ENCODE measurements around the gene UGT1A7.
A peak's percentile ranks its signal among the peaks of the same experiment; 100 is the strongest.
"Not testable (repeated sequence)": the region's sequence is repeated elsewhere in the genome, so short reads cannot be mapped to it uniquely, and the experiment has no call there.

The UGT1A7 gene

DNA sequence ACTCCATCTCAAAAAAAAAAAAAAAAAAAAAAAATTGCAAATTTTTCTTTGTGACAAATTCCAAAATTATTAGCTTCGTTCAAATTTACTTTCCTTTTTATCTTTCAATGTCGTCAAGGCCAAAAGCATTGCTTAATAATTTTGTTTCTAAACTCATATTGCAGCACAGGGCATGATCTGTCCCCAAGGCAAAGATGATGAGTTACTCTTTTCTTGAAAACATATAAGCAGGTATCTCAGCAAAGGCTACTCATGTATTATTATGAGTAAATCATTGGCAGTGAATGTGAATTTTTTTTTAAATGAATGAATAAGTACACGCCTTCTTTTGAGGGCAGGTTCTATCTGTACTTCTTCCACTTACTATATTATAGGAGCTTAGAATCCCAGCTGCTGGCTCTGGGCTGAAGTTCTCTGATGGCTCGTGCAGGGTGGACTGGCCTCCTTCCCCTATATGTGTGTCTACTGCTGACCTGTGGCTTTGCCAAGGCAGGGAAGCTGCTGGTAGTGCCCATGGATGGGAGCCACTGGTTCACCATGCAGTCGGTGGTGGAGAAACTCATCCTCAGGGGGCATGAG lies at the start of gene UGT1A7:
Gene UGT1A7 (plus strand): TSS at position 381 of the 579 bp plus-strand sequence. CDS start 37 bp downstream, at position 418.
- DNase-seq, result no peak
- in situ Hi-C loops (cut with MboI; ENCODE audit: low pct_unique_long_range_greater_than_20kb, low sequenced_read_pairs), result no loop called here

DNA sequence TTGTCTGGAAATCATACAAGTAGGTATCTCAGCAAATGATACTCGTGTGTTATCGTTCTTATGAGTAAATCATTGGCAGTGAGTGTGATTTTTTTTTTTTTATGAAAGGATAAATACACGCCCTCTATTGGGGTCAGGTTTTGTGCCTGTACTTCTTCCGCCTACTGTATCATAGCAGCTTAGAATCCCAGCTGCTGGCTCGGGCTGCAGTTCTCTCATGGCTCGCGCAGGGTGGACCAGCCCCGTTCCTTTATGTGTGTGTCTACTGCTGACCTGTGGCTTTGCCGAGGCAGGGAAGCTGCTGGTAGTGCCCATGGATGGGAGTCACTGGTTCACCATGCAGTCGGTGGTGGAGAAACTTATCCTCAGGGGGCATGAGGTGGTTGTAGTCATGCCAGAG lies 45.4 kb upstream of the UGT1A7 start, which contains the start of gene UGT1A10:
Gene UGT1A10 (plus strand): TSS at position 143 of the 400 bp plus-strand sequence. CDS start 75 bp downstream, at position 218.
- in situ Hi-C loops (cut with MboI; ENCODE audit: low pct_unique_long_range_greater_than_20kb, low sequenced_read_pairs); DNase-seq: not testable (repeated sequence)

DNA sequence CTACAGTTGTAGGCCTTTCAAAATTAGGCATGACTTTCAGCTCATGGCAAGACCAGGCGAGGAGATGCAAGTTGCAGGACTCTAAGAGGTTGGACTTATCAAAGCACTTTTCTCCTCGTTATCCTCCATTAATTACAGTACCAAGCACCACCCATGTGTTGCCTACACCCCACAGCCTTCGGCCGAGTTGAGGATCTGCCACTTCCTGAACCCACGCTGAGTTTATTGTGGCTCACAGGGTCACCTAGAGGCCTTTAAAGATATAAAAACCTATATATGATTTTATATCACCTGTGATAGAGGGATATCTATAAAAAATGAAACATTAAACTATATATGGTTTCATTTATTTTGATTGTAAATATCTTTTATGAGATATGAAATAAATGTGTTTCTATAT lies 42.9 kb upstream of the UGT1A7 start:
- in situ Hi-C loops (cut with MboI; ENCODE audit: low pct_unique_long_range_greater_than_20kb, low sequenced_read_pairs), result no loop called here
- no peak for DNase-seq

DNA sequence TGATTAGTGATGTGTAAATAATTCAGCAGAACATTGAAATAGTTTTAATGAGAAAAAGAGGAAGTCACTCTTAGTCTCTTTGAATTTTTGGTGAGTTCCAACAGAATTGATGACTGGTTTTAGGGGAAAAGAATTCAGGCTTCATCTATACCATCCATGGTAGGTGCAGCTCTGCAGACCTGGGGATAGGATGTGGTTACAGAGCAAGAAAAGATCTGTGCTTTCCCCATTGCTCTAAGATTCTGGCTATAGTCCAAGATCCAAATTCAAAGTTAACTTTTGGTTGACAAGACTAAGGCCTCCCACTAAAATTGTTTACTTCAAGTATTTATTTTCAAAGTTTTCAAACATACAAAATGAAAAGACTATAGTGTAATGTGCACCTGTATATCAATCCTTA lies 41.8 kb upstream of the UGT1A7 start:
- no peak for DNase-seq
- in situ Hi-C loops (cut with MboI; ENCODE audit: low pct_unique_long_range_greater_than_20kb, low sequenced_read_pairs), result no loop called here

DNA sequence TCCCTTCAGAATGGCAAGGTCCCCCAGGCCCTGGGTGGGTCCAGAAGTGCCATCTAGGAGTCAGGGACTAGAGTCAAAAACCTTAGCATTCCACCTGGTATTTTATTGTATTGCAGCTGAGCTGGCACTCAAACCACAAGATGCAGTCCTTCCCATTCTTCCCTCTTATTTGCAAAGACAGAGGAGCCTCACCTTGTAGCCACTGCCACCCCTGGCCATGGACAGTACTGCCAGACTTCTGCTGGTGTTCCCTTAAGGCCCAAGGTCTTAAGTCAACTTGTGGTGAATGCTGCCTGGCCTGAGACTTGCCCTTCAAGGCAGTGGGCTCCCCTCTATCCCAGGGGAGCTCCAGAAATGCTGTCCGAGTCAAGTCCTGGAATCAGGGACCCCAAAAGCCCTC lies 38.6 kb upstream of the UGT1A7 start:
- in situ Hi-C loops (cut with MboI; ENCODE audit: low pct_unique_long_range_greater_than_20kb, low sequenced_read_pairs), result no loop called here
- DNase-seq, result peak; percentile 13

DNA sequence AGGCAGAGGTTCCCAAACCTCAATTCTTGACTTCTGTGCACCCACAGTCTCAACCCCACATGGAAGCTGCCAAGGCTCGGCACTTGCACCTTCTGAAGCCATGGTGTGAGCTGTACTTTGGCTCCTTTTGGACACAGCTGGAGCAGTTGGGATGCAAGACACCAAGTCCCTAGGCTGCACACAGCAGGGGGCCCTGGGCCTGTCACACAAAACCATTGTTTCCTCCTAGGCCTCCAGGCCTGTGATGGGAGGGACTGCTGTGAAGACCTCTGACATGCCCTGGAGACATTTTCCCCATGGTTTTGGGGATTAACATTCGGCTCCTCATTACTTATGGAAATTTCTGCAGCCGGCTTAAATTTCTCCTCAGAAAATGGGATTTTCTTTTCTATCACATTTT lies 35.7 kb upstream of the UGT1A7 start:
- in situ Hi-C loops (cut with MboI; ENCODE audit: low pct_unique_long_range_greater_than_20kb, low sequenced_read_pairs), result not testable (repeated sequence)

DNA sequence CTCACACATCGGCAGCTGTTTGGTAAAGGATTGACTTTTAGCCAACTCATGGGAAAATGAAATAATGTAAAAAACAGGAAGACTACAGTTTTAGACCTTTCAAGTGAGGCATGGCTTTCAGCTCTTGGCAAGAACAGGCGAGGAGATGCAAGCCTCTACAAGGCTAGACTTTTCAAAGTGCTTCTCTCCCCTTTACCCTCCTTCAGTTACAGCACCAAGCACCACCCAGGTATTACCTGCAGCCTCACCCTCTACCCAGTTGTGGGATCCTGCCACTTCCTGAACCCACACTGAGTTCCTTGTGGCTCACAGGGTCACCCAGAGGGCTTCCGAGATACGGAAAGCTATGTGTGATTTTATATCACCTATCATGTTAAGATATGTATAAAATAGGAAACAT lies 30.7 kb upstream of the UGT1A7 start:
- in situ Hi-C loops (cut with MboI; ENCODE audit: low pct_unique_long_range_greater_than_20kb, low sequenced_read_pairs), result no loop called here
- no peak for DNase-seq

More for the DNA sequence above, 35.7 kb upstream of the UGT1A7 start:
- not testable (repeated sequence) for DNase-seq

DNA sequence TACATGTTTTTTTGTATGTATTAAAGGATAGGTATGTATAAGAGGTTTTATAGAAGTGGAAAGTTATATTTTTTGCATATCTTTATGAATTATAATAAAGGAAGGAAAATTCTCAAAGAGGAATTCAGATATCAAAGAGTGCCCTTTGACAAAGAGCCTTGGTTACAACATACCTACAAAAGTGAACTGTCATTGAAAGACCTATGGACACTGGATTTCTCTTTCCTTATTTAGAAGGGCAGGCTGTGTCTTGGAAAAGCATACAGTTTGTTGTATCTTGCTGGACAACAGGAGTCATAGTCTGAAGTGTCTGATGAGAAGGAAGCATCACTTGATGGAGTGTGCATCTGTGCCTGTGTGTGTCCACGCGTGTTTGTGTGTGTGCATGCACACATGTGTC lies 30.3 kb upstream of the UGT1A7 start:
- in situ Hi-C loops (cut with MboI; ENCODE audit: low pct_unique_long_range_greater_than_20kb, low sequenced_read_pairs), result no loop called here
- DNase-seq, result no peak

DNA sequence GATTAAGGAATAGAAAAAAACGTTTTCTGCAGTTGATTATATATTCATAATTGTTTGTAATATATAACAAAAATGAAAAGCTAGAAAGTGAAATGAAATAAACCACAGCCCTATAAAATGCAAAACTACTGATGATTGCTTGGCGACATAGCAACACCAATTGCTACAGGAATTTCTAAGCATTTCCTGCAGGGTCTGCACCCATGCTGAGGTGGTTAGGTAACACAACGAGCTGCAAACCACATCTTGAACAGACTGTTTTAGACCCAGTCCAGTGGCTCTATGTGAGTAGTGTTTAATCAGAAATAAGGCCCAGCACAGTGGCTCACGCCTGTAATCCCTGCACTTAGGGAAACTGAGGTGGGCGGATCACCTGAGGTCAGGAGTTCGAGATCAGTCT lies 27.2 kb upstream of the UGT1A7 start:
- in situ Hi-C loops (cut with MboI; ENCODE audit: low pct_unique_long_range_greater_than_20kb, low sequenced_read_pairs), result no loop called here

DNA sequence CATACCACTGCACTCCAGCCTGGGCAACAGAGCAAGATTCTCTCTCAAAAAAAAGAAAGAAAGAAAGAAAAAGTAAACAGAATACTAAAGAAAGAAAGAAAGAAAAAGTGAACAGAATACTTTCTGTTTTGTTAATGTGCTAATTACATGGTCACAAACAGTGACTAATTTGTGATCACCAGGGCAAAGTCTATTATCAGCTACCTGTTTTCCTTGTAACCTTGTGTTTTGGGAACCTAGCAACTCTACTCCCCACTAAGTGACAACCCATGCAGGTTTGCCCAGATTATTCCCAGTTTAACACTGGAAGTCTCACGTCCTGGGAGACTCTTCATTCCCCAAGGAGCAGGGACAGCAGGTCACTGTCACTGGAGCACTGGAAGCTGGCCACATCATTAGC lies 26.7 kb upstream of the UGT1A7 start:
- no peak for DNase-seq
- in situ Hi-C loops (cut with MboI; ENCODE audit: low pct_unique_long_range_greater_than_20kb, low sequenced_read_pairs), result no loop called here

More for the DNA sequence above, 27.2 kb upstream of the UGT1A7 start:
- no peak for DNase-seq

DNA sequence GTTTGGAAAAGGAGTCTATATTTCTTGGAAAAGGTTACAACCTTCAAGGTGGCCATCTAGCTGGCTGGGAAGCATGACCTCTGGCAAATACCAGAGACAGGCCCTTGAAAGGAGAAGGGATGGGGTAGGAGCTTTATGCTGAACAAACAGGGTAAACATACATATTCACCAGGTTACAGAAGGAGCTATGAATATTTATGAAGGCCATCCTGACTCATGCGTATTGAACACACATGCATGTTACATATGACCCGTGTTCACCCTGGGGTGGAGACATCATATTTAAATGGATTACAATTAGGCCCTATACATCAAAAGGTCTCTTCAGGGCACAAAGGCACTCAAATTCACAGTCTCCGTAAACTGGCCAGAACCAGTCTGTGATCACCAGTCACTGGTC lies 25.8 kb upstream of the UGT1A7 start:
- in situ Hi-C loops (cut with MboI; ENCODE audit: low pct_unique_long_range_greater_than_20kb, low sequenced_read_pairs), result not testable (repeated sequence)

DNA sequence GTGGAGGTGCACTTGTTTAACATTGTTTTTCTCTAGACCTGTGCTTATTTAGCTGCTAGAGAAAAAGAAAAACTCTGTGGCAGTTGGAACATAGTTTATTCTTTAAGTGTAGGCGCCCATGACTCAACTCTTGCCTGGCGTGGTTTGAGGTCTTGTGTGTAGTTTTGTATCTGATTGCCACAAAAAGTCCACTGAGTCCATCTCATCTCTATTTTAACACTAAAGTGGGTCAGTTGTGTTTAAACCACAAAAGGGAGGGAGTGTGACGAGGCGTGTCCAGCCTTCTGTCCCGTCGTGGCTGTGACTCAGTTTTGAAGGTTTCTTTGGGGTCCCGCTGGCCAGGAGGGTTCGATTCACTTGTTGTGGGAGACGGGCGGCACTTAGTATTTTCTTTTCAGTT lies 25.3 kb upstream of the UGT1A7 start:
- DNase-seq, result no peak
- in situ Hi-C loops (cut with MboI; ENCODE audit: low pct_unique_long_range_greater_than_20kb, low sequenced_read_pairs), result no loop called here

More for the DNA sequence above, 25.8 kb upstream of the UGT1A7 start:
- DNase-seq, result not testable (repeated sequence)

DNA sequence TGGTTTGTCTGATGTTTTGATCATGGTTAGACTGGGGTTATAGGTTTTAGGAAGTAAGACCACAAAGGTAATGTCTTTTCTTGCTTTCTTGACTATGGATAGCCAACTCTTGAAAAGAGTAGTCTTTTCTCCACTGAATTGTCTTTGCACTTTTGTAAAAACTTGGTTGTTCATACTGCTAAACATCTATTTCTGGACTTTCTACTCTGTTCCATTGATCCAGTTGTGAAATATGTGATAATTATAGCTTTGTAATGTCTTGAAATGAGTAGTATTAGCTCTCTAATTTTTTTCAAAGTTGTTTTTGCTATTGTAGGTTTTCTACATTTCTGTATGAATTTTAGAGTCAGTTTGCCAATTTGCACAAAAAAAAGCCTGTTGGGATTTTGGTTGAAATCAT lies 23.1 kb upstream of the UGT1A7 start:
- DNase-seq, result no peak
- in situ Hi-C loops (cut with MboI; ENCODE audit: low pct_unique_long_range_greater_than_20kb, low sequenced_read_pairs), result no loop called here

DNA sequence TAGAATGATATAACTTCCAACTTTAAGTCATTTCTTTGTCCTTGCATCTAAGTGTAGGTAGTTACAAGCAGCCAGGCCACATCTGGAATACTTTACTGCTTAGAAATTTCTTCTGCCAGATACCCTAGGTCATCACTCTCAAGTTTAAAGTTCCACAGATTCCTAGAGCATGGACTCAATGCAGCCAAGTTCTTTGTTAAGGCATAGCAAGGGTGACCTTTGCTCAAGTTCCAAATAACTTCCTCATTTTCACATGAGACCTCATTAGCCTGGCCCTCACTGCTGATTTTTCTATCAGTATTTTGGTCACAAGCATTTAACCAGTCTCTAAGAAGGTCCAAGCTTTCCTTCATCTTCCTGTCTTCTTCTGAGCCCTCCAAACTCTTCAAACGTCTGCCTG lies 17.8 kb upstream of the UGT1A7 start:
- no peak for DNase-seq
- in situ Hi-C loops (cut with MboI; ENCODE audit: low pct_unique_long_range_greater_than_20kb, low sequenced_read_pairs), result no loop called here

DNA sequence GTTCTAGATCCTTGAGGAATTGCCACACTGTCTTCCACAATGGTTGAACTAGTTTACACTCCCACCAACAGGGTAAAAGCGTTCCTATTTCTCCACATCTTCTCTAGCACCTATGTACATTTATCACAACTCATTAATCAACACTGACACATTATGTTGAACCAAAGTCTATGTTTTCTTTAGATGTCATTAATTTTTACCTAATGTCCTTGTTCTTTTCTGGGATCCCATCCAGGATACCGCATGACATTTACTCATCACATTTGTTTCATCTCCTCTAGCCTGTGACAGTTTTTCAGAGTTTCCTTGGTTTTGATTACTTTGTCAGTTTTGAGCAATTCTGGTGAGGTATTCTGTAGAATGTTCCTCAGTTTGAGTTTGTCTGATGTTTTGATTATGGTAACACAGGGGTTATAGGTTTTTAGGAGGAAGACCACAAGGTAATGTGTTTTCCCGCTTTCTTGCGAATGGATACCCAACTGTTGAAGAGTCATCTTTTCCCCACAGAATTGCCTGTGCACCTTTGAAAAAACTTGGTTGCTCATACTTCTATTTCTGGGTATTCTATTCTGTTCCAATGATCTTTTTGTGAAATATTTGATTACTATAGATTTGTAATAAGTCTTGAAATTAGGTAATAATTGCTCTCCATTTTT lies 13.0 kb upstream of the UGT1A7 start:
- no peak for DNase-seq
- in situ Hi-C loops (cut with MboI; ENCODE audit: low pct_unique_long_range_greater_than_20kb, low sequenced_read_pairs), result no loop called here

DNA sequence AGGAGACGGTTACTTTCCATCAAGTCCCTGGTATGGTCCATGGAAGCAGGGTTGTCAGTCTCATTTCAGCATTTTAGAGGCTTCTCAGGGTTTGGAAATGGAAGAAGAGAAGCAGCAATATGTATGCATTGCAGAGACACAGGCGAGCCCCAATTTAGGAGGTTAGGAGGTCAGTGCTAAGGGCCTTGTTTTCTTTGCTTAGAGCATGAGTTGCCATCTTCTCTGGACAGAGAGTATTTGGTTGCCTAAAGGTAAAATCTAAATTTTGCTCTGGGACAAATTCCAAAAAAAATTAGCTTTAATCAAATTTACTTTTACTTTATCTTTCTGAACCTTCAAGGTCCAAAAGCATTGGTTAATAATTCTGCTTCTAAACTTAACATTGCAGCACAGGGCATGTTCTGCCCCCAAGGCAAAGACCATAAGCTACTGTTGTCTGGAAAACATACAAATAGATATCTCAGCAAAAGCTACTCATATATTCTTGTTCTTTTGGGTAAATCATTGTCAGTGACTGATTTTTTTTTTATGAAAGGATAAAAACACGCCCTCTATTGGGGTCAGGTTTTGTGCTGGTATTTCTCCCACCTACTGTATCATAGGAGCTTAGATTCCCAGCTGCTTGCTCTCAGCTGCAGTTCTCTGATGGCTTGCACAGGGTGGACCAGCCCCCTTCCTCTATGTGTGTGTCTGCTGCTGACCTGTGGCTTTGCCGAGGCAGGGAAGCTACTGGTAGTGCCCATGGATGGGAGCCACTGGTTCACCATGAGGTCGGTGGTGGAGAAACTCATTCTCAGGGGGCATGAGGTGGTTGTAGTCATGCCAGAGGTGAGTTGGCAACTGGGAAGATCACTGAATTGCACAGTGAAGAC lies 10.2 kb upstream of the UGT1A7 start, which contains the start of gene UGT1A9:
Gene UGT1A9 (plus strand): TSS at position 609 of the 872 bp plus-strand sequence. CDS start 37 bp downstream, at position 646.
- DNase-seq, result no peak
- in situ Hi-C loops (cut with MboI; ENCODE audit: low pct_unique_long_range_greater_than_20kb, low sequenced_read_pairs), result no loop called here

DNA sequence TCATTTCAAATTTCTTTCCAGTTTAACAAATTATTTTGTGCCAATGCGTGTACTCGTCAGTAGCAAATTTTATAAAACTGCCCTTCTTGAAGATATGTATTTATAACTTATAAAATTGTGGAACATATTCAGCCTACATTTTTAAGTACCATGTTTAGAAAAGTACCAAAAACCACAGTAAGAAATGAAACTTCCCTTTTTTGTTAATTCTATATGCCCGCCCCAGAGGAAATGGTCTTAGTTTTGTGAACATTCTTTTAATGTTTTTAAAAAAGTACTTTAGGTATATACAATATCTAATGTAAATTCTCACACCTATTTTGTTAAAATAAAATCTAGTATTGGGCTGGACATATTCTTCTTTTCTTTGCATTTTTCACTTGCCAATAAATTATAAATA lies 8.8 kb upstream of the UGT1A7 start:
- in situ Hi-C loops (cut with MboI; ENCODE audit: low pct_unique_long_range_greater_than_20kb, low sequenced_read_pairs), result no loop called here
- DNase-seq, result no peak

DNA sequence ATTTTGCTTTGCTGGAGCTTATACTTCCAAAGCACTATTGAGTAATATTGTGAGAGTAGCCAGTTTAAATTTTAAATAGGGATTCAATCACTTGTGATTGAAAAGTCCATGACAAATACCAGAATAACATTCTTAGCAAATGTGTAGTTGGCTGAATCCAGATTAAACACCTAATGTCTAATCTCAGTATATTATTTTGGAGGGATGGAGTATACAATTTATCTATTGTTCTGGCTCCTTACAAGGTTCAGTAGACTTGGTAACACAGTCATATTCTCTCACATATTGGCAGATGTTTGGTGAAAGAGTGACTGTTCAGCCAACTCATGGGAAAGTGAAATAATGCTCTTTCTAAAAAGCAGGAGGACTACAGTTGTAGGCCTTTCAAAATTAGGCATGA lies 7.8 kb upstream of the UGT1A7 start:
- no peak for DNase-seq

DNA sequence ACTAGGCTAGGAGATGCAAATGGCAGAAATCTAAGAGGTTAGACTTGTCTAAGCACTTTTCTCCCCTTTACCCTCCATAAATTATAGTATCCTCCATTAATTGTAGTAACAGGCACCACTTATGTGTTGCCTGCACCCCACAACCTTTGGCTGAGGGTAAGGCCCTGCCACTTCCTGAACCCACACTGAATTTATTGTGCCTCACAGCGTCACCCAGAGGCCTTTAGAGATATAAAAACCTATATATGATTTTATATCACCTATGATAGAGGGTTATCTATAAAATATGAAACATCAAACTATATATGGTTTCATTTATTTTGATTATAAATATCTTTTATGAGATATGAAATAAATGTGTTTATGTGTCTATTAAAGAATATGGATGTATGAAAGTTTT lies 7.4 kb upstream of the UGT1A7 start:
- in situ Hi-C loops (cut with MboI; ENCODE audit: low pct_unique_long_range_greater_than_20kb, low sequenced_read_pairs), result no loop called here
- DNase-seq, result no peak

More for the DNA sequence above, 7.8 kb upstream of the UGT1A7 start:
- in situ Hi-C loops (cut with MboI; ENCODE audit: low pct_unique_long_range_greater_than_20kb, low sequenced_read_pairs), result no loop called here

DNA sequence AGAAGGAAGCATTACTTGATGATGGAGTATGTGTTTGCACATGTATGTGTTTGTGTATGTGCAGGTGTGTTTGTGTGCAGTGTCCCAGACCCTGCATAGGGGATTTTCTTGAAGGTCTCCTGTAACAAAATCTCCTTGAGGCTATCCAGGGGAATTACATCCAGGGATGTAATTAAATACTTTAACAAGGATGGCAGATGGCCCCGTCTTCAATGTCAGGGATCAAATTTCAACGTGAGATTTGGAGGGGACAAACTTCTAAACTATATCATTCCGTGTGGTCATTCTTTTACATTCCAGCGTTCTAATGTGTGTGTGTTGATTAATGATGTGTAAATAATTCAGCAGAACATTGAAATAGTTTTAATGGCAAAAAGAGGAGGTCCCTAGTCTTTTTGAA lies 6.7 kb upstream of the UGT1A7 start:
- DNase-seq, result no peak
- in situ Hi-C loops (cut with MboI; ENCODE audit: low pct_unique_long_range_greater_than_20kb, low sequenced_read_pairs), result no loop called here
